ENCODE measurements around the gene CAMK2A.
"Not testable (repeated sequence)": the region's sequence is repeated elsewhere in the genome, so short reads cannot be mapped to it uniquely, and the experiment has no call there.

Gene CAMK2A

DNA sequence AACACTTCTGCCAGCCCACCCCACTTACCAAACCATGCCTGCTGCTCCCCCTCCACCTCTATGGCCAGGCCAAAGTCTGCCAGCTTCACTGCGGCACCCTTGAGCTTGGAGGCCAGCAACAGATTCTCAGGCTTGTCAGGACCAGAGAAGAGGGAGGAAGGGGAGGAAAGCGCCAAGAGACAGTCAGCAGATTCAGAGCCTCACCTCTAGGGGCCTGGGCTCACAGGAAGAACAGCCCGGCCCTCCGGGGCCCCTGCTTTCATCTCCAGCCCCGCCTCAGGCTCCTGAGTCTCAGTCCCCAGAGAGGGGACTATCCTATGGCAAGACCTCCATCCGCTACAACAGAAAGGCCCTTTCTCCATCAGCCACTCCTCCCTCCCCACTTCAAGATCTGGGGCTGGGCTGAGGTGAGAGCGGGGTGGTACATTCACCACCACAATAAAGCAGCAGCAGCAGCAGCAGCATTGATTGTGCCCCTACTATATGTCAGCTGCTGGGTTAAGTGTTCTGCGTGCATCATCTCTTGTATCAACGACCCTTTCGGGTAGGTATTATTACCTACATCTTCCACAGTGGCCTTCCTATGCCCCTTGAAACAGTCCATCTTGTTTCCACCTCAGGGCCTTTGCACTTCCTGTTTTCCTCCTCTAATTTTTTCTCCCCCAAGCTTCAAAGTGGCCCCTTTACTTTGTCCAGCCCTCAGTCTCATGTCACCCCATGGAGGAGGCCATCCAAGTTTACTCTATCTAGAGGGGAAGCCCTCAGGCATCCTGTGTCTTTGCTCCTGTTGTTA is 36.0 kb downstream of the CAMK2A start:
- DNase-seq, result no peak

DNA sequence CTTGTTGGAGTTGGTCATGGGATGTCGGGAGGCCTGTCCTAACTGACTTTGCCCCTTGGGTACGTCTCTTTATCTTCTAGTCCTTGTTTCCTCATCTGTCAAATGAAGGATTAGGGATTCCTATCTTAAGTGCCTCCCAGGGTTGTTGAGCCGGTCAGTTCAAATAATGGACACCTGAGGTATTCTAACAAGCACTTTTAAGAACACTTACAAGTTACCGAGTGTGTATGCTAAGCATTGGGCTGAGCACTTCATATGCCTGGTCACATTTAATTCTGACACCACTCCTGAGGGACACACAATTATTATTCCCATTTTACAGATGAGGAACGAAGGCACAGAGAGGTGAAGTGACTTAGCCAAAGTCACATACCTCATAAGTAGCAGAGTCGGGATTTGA is 37.1 kb downstream of the CAMK2A start:
- DNase-seq, result no peak

DNA sequence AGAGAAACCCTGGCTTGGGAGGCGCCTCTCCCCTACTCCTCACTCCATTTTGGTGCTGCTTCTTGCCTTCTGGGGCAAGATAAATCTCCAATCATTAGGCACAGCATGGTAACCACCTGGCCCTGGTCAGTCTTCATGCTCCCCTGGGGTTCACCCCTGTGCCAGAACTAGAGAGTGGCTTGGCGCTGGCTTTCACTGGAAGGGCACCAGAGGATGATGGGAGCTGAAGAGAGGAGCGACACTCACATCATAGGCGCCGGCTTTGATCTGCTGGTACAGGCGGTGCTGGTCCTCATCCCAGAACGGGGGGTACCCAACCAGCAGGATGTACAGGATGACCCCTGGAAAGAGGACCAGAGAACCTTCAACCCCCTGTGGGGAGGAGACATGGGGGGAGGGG is 38.1 kb downstream of the CAMK2A start:
- DNase-seq, result no peak

DNA sequence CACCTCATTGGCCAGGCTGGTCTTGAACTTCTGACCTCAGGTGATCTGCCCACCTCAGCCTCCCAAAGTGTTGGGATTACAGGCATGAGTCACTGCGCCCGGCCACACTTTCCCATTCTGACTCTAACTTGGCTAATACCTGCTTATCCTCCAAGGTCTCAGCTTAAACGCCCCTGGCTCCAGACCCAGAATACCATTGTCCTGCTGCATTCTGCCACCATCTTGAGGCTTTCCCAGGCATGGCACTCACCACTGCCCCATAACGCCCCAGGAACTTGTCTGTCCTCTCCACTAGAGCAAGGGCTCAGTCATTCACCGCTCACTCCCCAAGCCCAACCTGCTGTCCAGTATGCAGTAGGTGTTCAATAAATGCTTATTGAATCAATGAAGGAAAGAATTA is 39.8 kb downstream of the CAMK2A start:
- DNase-seq, result no peak

DNA sequence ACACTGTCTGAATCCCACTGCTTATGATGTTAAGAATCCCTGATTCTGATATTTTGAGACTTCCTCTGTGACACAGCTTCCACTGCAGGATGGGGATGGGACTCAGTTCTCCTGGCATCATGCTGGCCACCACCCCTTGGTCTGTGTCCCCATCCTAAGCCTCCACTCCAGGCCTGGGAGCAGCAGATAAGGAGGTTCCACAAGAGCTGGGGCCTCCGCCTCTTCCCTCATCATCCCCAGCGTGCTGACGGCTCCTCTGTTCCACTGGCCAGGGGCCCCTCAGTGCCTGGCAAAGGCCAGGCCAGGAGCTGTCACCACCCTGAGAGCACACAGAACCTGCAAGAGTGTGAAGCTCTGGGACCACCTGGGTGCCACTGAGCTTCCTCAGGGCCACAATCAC is 40.6 kb downstream of the CAMK2A start:
- no peak for DNase-seq

DNA sequence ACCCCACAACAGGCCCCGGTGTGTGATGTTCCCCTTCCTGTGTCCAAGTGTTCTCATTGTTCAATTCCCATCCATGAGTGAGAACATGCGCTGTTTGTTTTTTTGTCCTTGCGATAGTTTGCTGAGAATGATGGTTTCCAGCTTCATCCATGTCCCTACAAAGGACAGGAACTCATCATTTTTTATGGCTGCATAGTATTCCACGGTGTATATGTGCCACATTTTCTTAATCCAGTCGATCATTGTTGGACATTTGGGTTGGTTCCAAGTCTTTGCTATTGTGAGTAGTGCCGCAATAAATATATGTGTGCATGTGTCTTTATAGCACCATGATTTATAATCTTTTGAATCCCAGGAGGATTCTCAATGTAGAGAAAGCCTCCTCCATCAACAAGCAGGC is 41.1 kb downstream of the CAMK2A start:
- not testable (repeated sequence) for DNase-seq

DNA sequence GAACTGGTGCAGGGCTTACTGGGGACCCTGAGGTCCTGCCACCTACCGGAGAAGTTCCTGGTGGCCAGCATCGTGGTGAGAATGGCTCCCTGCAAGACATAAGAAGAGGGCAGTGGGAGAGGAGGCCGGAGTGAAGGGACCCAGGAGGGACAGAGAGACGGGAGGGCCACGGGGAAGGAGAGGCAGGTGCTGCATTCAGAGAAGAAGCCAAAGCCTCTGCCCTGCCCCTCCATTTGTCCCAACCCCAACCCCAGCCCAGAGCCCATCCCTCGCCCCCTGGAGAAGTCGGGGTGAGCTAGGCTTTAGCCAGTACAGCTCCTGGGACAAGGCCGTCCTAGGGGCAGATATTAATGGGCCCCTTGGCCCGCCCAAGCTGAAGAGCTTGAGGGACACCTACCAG is 41.8 kb downstream of the CAMK2A start:
- no peak for DNase-seq

DNA sequence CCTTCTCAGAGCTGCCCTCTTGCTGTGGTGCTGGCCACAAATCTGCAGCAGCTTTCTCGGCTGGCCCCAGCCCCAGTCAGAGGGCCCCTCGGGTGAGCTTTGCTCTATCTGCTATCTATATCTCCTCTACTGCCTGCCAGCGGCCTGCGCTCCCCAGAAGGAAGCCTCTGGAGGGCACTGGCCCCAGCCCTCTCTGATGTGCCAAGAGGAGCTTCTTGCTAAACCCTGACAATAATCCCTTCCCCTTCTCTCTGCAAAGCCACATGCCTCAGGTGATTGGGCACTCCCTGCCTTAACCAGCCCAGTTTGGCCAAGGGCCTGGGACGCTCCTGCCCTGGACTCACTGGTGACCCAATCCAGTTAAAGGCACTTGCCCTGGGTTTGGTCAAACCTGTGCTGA is 42.7 kb downstream of the CAMK2A start:
- DNase-seq, result no peak

DNA sequence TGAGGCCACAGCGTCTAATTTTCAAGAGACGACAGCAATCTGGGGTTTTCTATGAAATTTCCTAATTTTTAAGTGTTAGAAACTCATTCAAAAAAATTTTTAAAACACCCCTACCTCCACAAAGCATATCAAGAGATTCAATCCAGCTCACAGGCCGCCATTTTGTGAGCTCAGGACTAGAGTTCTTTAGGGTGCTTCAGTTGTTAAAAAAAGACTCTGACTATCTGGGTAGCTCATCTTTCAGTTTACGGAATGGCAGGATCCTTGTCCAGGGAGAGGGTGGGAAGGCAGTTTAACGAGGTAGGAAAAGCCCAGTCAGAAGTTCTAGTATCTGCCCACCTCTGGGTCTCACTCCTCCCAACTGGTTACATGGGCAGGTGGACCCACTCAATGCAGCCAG is 43.1 kb downstream of the CAMK2A start:
- no peak for DNase-seq

DNA sequence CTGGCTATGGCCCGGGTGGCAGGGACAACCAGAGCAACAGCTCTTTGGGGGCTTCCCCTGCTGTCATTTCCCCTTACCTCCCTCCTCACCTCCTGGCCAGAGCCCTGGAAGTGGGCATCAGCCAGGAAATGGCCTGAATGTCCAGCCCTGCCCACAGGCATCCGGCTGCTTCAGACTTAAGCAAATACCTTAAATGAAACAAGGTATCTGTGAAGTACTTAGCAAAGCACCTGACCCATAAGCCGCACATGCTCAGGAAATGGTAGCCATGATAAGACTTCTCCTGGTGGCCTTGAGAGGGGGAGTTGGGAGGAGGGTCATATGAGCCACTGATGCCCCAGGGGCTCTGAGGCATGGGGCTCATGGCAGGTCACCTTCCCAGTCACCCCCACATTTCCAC is 43.8 kb downstream of the CAMK2A start:
- no peak for DNase-seq

DNA sequence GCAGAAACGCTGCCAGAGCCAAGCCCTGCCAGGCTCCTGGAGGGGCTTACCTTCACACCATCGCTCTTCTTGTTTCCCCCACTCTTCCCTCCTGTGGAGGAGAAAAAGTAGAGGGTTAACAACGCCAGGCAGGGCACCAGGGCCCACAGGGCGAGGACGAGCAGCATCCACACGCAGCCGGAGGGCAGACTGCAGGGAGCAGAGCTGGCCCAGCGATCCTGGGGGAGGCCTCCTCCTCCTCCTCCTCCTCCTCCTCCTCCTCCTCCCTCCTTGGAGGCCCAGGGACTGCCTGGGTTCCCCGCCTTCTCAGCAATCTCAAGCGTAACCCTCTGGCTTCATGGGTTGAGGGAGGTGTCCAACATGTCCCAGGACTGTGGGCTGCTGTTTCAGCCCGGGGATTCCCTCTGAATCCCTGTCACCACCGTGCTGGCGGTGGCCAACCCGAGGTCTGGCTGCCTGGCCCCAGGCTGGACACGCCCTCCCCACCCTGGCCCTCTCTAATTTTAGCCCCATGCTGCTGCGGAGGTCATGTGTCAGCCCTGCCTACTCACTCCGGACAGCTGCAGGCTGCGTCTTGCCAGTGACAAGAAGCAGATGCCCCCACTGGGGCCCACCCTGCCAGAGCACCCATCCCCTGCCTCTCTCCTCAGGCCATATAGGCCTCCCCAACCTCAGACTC is 44.3 kb downstream of the CAMK2A start:
- DNase-seq, result no peak

DNA sequence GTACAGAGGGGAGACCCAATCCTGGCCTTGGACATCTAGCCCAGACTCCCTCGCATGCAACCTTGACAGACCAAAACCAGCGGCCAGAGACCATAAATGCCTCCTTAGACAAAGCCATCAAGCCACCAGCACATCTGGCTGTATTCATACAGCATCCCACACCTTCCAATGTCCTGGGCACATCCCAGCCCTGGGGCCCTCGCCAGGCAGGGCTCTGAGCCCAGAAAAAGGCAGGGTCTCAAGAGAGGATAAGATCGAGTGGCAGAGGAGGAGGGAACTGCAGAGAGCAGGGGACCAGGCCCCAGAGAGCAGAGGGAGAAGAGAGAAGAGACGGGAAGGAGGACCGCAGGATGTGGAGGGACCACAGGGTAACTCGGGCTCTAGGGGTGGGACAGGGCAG is 45.4 kb downstream of the CAMK2A start:
- no peak for DNase-seq

DNA sequence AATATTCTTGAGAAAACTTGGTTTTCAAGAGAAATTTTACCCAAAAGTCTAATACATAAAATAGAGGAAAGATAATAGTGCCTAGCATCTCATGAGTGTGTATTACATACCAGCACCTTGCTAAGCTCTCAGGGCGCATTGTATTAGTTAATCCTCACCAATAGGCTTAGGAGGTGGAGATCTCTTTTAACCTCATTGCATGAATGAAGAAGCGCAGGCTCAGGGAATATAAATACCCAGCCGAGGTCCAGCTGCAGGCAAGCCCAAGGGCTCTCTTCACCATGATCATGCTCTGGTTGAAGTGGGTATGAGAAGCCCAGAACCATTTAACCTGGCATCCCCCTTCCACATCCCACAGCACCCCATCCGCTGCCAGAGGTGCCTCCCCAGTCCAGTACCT is 46.0 kb downstream of the CAMK2A start:
- no peak for DNase-seq

DNA sequence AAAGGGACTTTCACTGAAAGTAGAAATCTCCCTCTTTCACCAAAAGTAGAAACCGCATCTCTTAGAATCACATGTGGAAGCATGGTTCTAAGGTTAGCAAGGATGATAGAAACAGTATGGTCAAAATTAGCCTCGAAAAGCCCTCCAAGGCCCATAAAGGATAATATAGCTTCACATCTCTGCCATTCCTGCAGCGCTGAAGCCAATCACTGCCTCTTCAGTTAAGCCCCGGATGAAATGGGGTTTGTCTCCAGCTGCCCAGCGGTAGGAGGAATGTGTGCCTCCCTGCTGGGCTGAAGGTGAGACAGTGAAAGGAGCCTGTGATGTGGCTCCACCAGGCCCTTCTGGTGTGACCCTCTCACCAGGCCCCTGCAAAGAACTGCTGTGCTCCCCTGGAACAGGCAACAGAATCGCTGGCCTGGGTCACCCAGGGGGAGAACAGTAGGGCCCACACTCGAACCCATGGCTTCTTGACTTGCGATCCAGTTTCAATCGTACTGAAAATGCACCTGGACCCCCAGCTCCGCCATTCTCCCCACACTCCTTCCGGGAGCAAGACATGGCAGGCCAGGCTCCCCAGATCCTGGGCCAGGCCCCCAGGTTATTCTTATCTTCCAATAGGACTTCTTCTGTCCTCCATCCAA is 47.2 kb downstream of the CAMK2A start:
- DNase-seq, result no peak

DNA sequence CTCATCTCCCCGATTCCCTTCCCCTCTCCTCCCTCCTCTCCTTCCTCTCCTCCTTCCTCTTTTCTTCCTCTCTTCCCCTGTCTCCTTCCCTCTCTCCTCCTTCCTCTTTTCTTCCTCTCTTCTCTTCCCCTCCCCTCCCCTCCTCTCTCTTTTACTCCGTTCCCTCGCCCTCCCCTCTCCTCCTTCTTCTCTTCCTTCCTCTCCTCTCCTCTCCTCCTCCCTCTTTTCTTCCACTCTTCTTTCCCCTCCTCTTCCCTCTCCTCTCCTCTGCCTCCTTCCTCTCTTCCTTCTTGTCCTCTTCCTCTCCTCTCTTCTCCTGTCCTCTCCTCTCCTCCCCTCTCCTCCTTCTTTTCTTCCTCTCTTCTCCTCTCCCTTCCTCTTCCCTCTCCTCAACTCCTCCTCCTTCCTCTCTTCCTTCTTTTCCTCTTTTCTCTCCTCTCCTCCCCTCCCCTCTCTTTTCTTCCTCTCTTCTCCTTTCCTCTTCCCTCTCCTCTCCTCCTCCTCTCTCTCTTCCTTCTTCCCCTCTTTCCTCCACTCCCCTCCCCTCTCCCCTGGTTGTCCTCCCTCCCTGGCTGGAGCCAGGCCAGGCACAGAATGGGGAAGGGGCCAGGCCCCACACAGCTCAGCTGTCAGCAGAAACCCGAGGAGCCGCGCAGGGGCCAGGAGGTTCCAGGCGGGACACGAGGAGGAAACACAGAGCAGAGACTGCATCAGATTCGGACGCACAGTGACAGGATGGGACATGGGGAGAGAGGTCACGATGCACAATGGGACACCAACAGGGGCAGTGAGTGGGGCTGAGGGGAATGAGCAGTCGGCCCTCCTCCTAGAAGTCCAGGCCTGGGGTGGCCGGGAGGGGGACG is 48.0 kb downstream of the CAMK2A start:
- DNase-seq, result no peak

DNA sequence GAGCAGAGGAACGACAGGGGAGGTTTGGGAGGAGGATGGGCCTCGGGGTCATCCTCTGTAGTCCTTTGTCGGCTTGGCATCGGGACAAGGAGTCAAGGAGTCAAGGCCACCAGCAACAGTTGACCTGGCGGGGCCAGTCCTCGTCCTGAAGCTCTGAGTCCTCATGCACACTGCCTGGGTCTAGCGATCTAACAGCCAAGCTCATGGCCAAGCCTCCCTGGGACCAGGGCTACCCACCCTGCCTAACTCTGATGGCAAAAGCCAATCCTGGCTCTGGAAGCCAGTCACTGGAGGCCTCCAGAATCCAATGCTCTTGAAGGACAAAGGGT is 49.8 kb downstream of the CAMK2A start:
- DNase-seq, result no peak

DNA sequence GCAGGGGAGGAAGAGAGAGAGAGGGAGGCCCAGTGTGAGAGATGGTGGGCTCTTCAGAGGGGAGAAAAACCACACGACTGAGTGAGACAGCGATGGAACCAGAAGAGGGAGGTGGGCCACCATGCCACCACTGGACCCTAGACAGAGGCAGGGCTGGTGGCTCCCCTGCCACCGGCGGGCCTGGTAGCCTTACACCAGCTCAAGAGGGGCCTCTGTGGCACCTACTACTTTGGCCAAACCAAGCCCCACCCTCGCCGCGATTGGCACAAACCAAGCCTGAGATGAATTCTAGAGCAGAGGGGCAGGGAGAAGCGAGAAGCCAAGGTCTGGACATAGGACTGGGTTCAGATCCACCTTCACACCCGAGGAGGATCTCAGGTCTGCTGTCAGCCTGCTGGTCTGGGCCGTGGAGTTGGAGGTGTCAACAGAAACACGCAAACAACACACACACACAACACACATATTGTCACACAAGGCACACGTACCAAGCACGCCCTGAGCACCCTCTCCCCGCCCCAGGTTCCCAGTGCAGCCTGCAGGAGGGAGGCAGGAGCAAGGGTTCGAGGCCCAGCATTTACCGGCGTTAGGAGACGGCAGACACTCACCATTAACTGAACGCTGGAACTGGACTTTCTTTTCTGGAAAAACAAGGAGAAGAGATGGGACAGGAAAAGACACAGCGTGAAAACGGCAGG is 50.3 kb downstream of the CAMK2A start:
- no peak for DNase-seq

DNA sequence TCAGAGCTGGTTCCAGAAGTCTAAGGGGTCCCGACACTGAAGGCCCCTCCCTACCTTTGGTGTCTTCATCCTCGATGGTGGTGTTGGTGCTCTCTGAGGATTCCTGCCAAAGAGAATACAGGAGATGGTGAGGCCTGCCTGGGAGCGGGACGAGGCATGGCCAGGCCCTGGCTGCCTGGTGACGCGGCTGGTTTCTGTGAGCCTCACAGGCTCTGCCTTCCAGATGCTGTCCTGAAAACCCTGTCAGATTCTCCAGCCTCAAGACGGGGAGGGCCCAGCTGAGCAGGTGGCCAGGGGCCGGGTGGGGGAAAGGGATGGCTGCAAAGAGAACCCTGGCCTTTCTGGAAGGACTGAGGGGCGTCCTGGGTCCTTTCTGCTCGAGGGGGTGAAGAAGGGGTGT is 50.9 kb downstream of the CAMK2A start:
- DNase-seq, result no peak

DNA sequence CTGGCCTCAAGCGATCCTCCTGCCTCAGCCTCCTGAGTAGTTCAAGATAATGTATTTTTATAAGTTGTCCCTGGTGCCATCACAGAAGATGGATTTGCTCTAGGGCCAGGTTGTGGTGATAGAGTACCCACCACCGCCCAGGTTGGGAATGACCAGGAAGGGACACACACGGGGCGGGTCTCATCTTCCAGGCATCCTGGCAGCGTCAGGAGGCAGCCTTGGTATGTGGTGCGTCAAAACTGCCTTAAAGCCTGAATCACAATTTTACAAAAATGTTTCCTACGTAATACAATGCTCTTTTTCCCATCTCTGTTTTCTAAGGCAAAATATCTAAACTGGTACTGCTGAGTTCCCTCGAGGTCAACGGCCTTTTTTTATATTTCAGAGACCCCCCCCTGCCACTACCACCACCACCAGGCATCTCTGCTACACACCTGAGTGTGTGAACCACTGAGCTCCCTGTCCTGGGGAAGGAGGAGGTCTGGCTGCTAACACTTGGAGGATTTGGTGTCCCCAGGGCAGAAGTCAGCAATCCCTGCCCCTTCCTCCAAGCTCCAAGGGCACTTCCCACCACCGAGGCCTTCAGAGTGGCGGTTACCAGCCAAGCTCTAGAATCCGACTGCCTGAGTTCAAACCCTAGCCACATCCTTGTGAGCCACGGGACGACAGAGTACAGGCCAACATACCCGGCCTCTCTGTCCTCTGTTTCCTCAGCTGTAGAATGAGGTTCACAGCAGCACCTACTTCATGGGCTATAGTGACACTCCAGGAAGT is 52.4 kb downstream of the CAMK2A start:
- DNase-seq, result no peak

DNA sequence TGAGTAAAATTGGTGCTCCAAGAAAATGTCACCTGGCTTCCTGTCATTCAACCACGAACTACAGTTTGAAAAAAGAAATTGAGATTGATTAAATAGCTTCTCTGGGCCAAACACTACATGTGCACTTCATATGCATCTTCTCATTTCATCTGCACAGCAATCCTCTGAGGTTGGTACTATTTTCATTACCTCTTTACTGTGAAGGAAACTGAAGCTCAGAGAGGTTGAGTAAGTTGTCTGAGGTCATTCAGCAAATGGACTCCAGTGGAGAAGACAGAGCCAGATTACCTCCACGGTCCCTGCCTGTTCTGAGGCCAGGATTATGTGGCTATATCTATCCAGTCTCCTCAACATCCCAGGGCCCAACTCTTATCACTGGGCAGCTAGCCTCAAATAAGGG is 53.3 kb downstream of the CAMK2A start:
- no peak for DNase-seq

DNA sequence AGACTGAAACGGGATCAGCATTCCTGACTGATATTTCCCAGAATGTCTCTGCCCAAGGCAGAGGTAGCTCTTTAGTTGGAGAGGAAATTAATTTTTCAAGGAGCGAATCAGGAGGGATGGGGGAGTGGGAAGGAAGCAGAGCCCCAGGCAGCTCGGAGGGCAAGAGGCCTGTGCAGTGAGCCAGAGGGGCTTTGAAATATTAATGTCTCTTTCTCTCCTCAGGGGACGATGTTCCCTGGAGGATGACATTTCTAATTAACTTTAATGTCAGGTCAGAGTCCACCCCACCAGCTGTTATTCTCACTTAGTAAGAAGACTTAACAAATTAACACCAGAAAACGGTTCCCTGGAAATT is 54.1 kb downstream of the CAMK2A start:
- no peak for DNase-seq

All from midbrain (tissue), 1 donor.